ENCODE measurements around the gene ARHGEF26.

Gene ARHGEF26

DNA sequence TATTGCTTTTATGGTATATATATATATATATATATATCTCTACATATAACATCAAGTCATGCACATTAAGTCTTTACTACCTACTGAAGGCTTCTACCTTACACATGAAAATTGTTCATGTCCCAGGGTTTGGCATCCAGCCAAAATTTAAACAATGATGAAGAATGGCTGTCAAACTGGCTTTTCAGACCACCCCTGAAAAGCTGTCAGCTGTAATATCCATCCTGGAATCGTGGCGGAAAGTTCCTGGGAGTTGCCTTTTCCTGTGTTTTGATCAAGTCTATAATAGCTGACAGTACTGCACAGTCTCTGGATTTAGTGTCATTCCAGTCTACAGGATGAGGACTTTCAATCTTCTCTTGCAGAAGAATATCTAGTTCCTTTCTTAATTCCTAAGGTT, 154.8 kb downstream of the ARHGEF26 start:
- DNase-seq, result peak; percentile 1

DNA sequence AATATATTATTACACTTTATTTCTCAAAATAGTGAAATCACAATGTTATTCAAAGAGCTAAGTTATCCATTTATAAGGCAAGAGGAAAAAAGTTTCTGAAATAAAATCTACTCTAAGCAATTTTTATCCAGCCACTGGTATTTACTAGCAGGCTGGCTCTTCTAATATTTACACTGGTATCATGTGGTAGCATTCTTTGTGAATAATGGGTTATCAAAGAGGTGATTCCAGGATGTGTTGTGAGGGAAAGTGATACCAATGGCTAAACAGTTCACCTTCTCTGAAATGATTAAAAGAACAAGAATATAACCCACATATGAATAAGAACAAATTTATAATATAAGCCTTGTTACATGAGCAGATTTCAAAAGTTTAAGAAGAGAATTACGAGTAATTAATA, 159.0 kb downstream of the ARHGEF26 start:
- no peak for DNase-seq

DNA sequence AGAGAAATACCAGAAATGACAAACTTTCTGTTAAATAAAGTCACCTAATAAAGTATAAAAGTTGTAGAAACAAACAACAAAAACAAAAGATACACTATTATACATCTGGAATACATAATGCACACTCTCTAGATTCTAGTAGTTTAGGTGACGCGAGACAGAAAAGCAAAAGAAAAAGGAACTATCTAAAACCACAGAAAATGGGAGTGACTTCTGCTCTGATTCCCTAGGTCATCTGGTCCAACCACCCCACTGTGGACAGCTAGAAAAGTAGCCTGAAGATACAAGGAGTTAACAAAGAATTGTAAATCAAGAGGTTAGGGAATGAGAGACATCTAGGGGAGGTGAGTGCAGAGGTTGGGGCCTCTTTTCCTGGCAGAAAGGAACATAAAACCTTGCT, 164.0 kb downstream of the ARHGEF26 start:
- DNase-seq, result no peak

DNA sequence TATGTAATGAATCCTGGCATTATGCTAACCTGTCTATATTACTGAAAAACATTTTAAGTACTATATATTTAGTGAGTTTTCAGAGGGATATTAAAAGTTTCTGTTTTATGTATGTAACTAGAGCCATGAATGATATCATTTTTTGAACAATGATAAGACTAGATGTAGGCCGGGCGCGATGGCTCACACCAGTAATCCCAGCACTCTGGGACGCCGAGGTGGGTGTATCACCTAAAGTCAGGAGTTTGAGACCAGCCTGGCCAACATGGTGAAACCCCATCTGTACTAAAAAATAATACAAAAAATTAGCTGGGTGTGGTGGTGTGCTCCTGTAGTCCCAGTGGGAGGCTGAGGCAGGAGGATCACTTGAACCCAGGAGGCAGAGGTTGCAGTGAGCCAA, 169.0 kb downstream of the ARHGEF26 start:
- DNase-seq, result no peak

DNA sequence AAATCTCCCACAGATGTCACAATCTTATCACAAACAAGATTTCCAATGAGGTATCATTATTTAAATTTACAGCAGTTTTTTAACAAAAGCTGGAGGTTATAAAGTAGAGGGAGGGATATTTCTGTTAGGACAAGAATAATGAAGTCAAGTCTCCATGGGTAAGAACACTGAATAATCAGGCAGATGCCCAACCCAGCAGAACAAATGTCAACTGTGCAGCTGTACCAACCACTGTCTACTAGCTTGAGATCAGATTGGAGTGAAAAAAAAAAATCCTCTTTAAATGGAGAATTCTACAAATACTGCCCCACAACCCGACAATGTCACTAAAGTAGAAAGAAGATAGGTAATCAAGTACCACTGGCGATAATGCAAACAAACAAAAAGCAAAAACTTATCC, 172.8 kb downstream of the ARHGEF26 start:
- no peak for DNase-seq

DNA sequence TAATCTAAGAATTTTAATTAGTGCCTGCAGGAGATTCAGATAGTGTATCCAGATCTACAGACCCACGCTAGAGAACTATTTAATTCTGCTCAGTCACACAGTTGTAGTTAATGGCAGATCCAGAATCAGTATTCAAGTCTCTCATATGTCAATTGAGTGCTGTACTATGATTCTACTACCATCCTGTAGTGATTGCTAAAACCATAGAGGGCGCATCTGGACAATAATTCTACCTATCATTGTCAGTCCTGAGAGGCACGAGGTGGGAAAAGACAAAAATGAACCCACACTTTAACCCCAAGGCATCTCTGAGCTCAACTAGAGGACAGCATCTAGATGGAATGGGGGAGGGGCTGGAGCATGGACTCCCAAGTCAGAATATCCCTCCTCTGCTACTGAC, 180.4 kb downstream of the ARHGEF26 start:
- DNase-seq, result no peak

DNA sequence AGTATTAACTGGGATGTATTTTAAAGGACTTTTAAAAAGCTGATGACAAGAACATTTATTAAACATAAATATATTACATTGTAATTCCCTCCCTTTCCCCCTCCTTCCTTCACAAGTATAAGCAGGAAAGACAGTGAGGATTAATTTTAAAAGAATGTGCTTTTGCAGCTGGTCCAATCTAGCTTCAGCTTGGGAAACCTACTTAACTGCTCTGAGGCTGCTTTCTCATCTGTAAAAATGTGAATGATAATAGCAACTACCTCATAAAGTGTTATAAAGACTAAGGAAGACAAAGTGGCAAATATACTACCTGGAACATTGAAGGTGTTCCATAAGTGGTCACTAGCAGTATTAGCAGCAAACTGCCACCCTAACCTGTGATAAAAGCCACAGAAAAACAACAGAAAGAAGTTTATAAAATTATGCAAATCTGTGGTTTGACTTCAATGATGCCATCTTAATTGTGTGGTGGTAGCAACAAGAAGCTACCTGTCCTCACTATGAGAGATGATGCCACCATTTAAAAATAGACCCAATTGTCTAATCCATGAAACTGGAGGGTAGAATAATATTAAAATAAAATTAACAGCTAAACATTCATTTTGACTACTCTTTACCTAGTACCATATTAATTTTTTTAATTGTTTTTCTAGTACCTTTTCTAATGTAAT, 183.1 kb downstream of the ARHGEF26 start:
- DNase-seq, result no peak

DNA sequence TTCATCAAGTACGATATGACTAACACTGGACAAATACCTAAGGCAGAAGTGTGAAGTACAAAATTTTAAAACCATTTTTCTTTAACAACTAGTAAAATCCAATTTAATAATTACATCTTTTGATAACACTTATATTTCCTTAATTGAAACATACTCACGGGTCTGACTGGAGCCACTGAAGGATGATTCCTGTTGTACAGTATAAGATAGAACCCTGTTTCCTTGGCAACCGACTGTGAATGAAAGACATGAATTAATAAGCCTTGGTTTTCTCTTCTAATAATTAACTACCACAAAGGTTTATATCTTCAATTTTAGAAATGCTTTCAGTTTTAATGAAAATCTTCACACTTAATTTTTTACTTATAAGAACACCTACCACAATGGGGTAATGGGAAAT, 183.7 kb downstream of the ARHGEF26 start:
- DNase-seq, result no peak

DNA sequence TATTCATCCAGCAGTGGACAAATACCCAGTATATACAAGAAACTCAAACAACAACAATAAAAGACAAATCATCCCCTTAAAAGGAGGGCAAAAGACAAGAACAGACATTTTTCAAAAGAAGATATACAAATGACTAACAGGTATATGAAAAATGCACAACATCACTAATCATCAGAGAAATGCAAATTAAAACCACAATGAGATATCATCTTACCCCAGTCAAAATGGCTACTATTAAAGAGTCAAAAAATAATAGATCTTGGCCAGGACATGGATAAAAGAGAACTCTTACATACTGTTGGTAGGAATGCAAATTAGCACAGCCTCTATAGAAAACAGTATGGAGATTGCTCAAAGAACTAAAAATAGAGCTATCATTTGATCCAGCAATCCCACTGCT, 186.2 kb downstream of the ARHGEF26 start:
- no peak for DNase-seq
